Neural cell (in vitro differentiated cells): ENCODE results near the gene INTS14. TPM values are rescaled to one million over a fixed set of nuclear protein-coding genes. Genes with fewer than 3 reads are reported as not detected.

Source experiments
- H2AFZ ChIP-seq: fragments of 200-600, 300-800 bp; sonication (generic), shearing (Covaris generic); 2 replicates; pipeline ENCODE4 v1.6.0; 2014; ENCODE audit warnings: low read depth, mild to moderate bottlenecking, antibody characterized with exemption, low read length, moderate library complexity
- H3F3A ChIP-seq: fragments of 200-600 bp; shearing (Covaris generic); 2 replicates; pipeline ENCODE4 v1.6.1; 2016; ENCODE audit warnings: mild to moderate bottlenecking, moderate library complexity, mixed read lengths, antibody characterized with exemption, low read length; ENCODE audit not compliant: insufficient read depth, poor library complexity, severe bottlenecking
- H3K27ac ChIP-seq: fragments of 200-600, 300-800 bp; sonication (generic), shearing (Covaris generic); 2 replicates; pipeline ENCODE4 v1.5.1; 2014; ENCODE audit warnings: mild to moderate bottlenecking, low read length, moderate library complexity
- H3K27me3 ChIP-seq: fragments of 300-800, 200-600 bp; sonication (generic), shearing (Covaris generic); 2 replicates; pipeline ENCODE4 v1.6.0; 2014; ENCODE audit warnings: mild to moderate bottlenecking, low read depth, low read length, moderate library complexity; ENCODE audit not compliant: insufficient read depth
- H3K36me3 ChIP-seq: fragments of 300-800, 200-600 bp; sonication (generic), shearing (Covaris generic); 2 replicates; pipeline ENCODE4 v1.5.1; 2014; ENCODE audit warnings: mild to moderate bottlenecking, antibody characterized with exemption, low read length, moderate library complexity; ENCODE audit not compliant: insufficient read depth
- H3K4me2 ChIP-seq: fragments of 300-800, 200-600 bp; sonication (generic), shearing (Covaris generic); 2 replicates; pipeline ENCODE4 v1.6.0; 2014; ENCODE audit warnings: mild to moderate bottlenecking, low read length
- H3K4me3 ChIP-seq: fragments of 300-800, 200-600 bp; sonication (generic), shearing (Covaris generic); 2 replicates; pipeline ENCODE4 v1.5.1; 2014; ENCODE audit warnings: mild to moderate bottlenecking, low read length, moderate library complexity
- H3K79me2 ChIP-seq: fragments of 200-600 bp; shearing (Covaris generic); replicated peaks from 2 replicates; pipeline ENCODE4 v1.6.0; 2014; ENCODE audit warnings: mild to moderate bottlenecking, low read length, moderate library complexity; ENCODE audit not compliant: insufficient read depth
- H3K9ac ChIP-seq: fragments of 300-800, 200-600 bp; sonication (generic), shearing (Covaris generic); 2 replicates; pipeline ENCODE4 v1.6.1; 2016; ENCODE audit warnings: mild to moderate bottlenecking, low read length, mixed read lengths
- H3K9me2 ChIP-seq: fragments of 200-600 bp; shearing (Covaris generic); 2 replicates; pipeline ENCODE4 v1.6.1; 2016; ENCODE audit warnings: mild to moderate bottlenecking, low read length, mixed read lengths; ENCODE audit not compliant: insufficient read depth
- H3K9me3 ChIP-seq: fragments of 200-600, 300-800 bp; sonication (generic), shearing (Covaris generic); 2 replicates; pipeline ENCODE4 v1.6.1; 2016; ENCODE audit warnings: mild to moderate bottlenecking, mixed run types, low read length, moderate library complexity, mixed read lengths
- H4K20me1 ChIP-seq: fragments of 200-600 bp; shearing (Covaris generic); 2 replicates; pipeline ENCODE4 v1.6.1; 2016; ENCODE audit warnings: mild to moderate bottlenecking, mixed run types; ENCODE audit not compliant: insufficient read depth
- EP300 ChIP-seq: fragments of 450-650 bp; conservative IDR thresholded peaks from 2 replicates; pipeline ENCODE4 v1.6.1; 2014; ENCODE audit warnings: antibody characterized with exemption, mild to moderate bottlenecking, moderate library complexity; ENCODE audit not compliant: poor library complexity, severe bottlenecking
- EZH2 ChIP-seq: fragments of 200-600, 300-800 bp; shearing (Covaris generic), sonication (generic); IDR thresholded peaks from 2 replicates; pipeline ENCODE4 v1.6.1; 2014; ENCODE audit warnings: antibody characterized with exemption, low read length, borderline replicate concordance, mild to moderate bottlenecking; ENCODE audit not compliant: insufficient read depth, poor library complexity, severe bottlenecking
- MXI1 ChIP-seq: fragments of 450-650 bp; conservative IDR thresholded peaks from 2 replicates; pipeline ENCODE4 v1.6.1; 2014; ENCODE audit warnings: antibody characterized with exemption, mild to moderate bottlenecking; ENCODE audit not compliant: poor library complexity, severe bottlenecking
- POLR2AphosphoS5 ChIP-seq: IDR thresholded peaks from 2 replicates; pipeline ENCODE4 v1.6.1; 2012
- RAD21 ChIP-seq: fragments of 450-650 bp; conservative IDR thresholded peaks from 2 replicates; pipeline ENCODE4 v1.6.1; 2014; ENCODE audit warnings: antibody characterized with exemption, mild to moderate bottlenecking, moderate library complexity
- SMC3 ChIP-seq: fragments of 450-650 bp; conservative IDR thresholded peaks from 2 replicates; pipeline ENCODE4 v1.6.1; 2014; ENCODE audit warnings: antibody characterized with exemption, mild to moderate bottlenecking, moderate library complexity; ENCODE audit not compliant: poor library complexity
- TAF1 ChIP-seq: IDR thresholded peaks from 2 replicates; pipeline ENCODE4 v1.6.1; 2012; ENCODE audit warnings: low read depth
- polyA plus RNA-seq: library from polyadenylated mRNA; depleted of rRNA; stranded (reverse); fragments of >200 nt; gene quantifications from 2 replicates; pipeline ENCODE4 v1.2.3, GENCODE V29; 2014
- TF ChIP-seq, protein P1 (sequence below): IDR thresholded peaks from 2 replicates; pipeline ENCODE4 v1.6.1; 2012; ENCODE audit warnings: borderline replicate concordance
- TF ChIP-seq, protein P2 (sequence below): fragments of 450-650 bp; IDR thresholded peaks from 2 replicates; pipeline ENCODE4 v1.5.1; 2014; ENCODE audit warnings: antibody characterized with exemption, mild to moderate bottlenecking, moderate library complexity; ENCODE audit not compliant: poor library complexity, severe bottlenecking

The INTS14 gene
- polyA plus RNA-seq, 1 donor from 2014 or later: 49.7 TPM

DNA sequence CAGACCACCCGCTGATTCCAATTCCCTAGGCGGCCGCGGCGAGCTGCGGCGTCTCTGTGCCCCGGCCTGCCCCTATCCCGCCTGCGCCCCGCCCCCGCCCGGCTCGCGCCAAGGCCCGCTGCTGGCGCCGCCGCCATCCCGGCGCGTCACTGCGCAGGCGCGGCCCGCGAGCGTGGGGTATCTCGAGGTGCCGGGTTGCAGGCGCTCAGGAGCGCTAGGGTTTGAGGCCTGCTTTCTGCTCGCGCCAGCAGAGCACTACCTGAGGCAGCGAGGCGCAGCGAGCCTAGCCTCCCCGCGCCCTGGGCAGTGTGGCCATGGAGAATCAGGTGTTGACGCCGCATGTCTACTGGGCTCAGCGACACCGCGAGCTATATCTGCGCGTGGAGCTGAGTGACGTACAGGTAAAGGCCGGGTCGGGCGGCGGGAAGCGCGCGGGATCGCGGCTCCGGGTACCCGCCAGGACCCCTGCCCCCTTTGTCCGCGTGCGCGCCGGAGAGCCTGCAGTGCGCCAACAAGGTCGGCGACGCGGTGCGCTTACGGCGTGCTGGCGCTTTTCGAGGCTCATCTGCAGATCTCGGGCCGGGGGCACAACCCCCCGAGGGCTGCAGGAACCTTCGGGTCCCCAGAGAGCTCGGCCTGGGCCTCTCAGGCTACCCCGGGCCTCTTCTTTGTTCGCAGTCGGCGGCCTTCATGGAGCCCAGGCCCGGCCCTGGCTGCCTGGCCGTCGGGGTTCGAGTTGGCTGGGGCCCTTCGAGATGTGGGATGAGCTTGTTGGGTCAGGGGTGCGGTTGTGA is 80.4 kb downstream of the INTS14 start, which contains the start of gene HACD3:
HACD3 (plus strand) TSS at position 146 of the 794 bp plus-strand sequence; CDS start at position 315, 169 bp downstream.
- no peaks in the 10 kb centered on the region for H3K36me3 ChIP-seq
- H3K27ac ChIP-seq: peak within 1 kb of the TSS; percentile 95
- peak within 1 kb of the TSS; percentile 93 for H2AFZ ChIP-seq
- TF ChIP-seq, protein P1, sequence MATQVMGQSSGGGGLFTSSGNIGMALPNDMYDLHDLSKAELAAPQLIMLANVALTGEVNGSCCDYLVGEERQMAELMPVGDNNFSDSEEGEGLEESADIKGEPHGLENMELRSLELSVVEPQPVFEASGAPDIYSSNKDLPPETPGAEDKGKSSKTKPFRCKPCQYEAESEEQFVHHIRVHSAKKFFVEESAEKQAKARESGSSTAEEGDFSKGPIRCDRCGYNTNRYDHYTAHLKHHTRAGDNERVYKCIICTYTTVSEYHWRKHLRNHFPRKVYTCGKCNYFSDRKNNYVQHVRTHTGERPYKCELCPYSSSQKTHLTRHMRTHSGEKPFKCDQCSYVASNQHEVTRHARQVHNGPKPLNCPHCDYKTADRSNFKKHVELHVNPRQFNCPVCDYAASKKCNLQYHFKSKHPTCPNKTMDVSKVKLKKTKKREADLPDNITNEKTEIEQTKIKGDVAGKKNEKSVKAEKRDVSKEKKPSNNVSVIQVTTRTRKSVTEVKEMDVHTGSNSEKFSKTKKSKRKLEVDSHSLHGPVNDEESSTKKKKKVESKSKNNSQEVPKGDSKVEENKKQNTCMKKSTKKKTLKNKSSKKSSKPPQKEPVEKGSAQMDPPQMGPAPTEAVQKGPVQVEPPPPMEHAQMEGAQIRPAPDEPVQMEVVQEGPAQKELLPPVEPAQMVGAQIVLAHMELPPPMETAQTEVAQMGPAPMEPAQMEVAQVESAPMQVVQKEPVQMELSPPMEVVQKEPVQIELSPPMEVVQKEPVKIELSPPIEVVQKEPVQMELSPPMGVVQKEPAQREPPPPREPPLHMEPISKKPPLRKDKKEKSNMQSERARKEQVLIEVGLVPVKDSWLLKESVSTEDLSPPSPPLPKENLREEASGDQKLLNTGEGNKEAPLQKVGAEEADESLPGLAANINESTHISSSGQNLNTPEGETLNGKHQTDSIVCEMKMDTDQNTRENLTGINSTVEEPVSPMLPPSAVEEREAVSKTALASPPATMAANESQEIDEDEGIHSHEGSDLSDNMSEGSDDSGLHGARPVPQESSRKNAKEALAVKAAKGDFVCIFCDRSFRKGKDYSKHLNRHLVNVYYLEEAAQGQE: peak; percentile 80
- TF ChIP-seq EP300 (peak; percentile 18), TAF1 (peak; percentile 60), POLR2AphosphoS5 (peak; percentile 97), RAD21 (peak; percentile 12), SMC3 (peak; percentile 17), EZH2 (no peak), MXI1 (peak; percentile 94)
- TF ChIP-seq, protein P2, sequence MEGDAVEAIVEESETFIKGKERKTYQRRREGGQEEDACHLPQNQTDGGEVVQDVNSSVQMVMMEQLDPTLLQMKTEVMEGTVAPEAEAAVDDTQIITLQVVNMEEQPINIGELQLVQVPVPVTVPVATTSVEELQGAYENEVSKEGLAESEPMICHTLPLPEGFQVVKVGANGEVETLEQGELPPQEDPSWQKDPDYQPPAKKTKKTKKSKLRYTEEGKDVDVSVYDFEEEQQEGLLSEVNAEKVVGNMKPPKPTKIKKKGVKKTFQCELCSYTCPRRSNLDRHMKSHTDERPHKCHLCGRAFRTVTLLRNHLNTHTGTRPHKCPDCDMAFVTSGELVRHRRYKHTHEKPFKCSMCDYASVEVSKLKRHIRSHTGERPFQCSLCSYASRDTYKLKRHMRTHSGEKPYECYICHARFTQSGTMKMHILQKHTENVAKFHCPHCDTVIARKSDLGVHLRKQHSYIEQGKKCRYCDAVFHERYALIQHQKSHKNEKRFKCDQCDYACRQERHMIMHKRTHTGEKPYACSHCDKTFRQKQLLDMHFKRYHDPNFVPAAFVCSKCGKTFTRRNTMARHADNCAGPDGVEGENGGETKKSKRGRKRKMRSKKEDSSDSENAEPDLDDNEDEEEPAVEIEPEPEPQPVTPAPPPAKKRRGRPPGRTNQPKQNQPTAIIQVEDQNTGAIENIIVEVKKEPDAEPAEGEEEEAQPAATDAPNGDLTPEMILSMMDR: no peak
- H3K9me3 ChIP-seq: no peaks in the 10 kb centered on the region
- H3K9ac ChIP-seq: peak within 1 kb of the TSS; percentile 96
- H3F3A ChIP-seq: no peaks in the 10 kb centered on the region
- H3K79me2 ChIP-seq: peaks cover 45% of the 10 kb centered on the region
- H3K9me2 ChIP-seq: no peaks in the 10 kb centered on the region
- H3K4me2 ChIP-seq: peak within 1 kb of the TSS; percentile 89
- H3K27me3 ChIP-seq: no peaks in the 10 kb centered on the region
- H3K4me3 ChIP-seq: peak within 1 kb of the TSS; percentile 98
- no peaks in the 10 kb centered on the region for H4K20me1 ChIP-seq

DNA sequence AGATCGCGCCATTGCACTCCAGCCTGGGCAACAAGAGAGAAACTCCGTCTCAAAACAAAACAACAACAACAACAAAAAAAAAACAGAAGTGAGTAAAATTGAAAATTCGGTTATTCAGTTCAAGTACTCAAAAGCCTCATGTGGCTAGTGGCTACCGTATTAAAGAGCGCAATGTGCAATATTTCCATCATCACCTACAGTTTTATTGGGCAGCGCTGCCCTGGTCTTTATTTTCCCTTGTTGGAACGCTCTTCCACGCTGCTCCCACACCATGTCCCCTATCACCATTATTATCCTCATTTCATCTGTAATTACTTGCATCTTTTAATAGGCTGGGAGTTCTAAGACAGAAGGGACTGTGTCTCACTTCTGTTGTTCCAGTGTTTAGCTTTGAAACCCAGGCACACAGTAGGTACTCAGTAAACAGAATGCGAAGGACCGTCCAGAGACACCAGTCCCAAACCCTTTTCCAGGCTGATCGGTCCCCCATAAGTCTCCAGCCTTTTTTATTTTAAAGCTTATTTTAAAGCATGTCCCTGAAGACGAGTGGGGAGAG is 81.1 kb downstream of the INTS14 start:
- TF ChIP-seq TAF1 (no peak), RAD21 (no peak), EP300 (no peak), EZH2 (no peak), MXI1 (no peak), SMC3 (no peak), POLR2AphosphoS5 (no peak)
- TF ChIP-seq, protein P1: no peak
- TF ChIP-seq, protein P2: no peak
- H2AFZ ChIP-seq: peak overlapping the region; percentile 93
- no peaks in the 10 kb centered on the region for H3K27me3 ChIP-seq
- peaks cover 39% of the 10 kb centered on the region for H3K79me2 ChIP-seq
- peak overlapping the region; percentile 95 for H3K27ac ChIP-seq
- H3K4me3 ChIP-seq: peak overlapping the region; percentile 98
- H3K9me2 ChIP-seq: no peaks in the 10 kb centered on the region
- H3K36me3 ChIP-seq: no peaks in the 10 kb centered on the region
- peak overlapping the region; percentile 62 for H3K4me2 ChIP-seq
- H3K9ac ChIP-seq: peak overlapping the region; percentile 96
- H4K20me1 ChIP-seq: no peaks in the 10 kb centered on the region
- no peaks in the 10 kb centered on the region for H3K9me3 ChIP-seq
- H3F3A ChIP-seq: no peaks in the 10 kb centered on the region
